NCI-H526 (cell line): Measurements from ENCODE around the gene CCNY.
A peak's percentile ranks its signal among the peaks of the same experiment; 100 is the strongest.

Source experiments
- DNase-seq, 2 experiments: peaks; one replicate each; lab custom pipeline; 2025; lab: John Stamatoyannopoulos, UW

CCNY gene

DNA sequence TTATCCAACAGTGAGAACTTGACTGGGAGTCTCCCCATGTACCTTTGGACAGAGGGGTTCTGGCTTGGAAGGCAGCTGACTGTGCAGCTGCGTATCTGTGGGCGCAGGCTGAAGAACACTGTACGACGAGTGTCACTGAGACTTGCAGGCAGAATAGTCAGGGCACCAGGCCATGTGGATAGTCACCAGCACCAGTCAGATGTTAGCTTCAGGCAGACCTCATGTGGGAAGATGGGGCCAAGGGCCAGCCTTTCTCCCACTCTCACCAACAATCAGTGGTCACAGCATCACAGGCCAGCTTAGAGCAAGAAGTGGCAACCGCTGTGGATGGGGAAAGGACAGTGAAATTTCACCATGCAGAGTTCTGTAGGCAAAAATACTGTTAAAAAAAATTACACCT, 225.4 kb downstream of the CCNY start:
- DNase-seq, result no peak

DNA sequence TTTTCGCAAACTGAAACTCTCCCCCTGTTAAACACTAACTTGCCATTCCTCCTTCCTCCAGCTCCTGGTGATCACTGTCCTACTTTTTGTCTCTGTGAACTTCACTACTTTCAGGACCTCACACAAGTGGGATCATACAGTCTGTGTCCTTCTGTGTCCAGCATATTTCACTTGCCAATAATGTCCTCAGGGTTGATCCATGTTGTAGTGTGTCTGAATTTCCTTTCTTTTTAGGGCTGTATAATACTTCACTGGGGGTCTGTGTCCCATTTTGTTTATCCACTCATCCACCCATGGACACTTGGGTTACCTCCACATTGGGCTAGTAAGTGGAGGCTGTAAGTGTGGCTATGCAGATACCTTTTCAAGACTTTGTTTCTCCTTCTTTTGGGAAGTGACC, 226.1 kb downstream of the CCNY start:
- DNase-seq, result no peak

DNA sequence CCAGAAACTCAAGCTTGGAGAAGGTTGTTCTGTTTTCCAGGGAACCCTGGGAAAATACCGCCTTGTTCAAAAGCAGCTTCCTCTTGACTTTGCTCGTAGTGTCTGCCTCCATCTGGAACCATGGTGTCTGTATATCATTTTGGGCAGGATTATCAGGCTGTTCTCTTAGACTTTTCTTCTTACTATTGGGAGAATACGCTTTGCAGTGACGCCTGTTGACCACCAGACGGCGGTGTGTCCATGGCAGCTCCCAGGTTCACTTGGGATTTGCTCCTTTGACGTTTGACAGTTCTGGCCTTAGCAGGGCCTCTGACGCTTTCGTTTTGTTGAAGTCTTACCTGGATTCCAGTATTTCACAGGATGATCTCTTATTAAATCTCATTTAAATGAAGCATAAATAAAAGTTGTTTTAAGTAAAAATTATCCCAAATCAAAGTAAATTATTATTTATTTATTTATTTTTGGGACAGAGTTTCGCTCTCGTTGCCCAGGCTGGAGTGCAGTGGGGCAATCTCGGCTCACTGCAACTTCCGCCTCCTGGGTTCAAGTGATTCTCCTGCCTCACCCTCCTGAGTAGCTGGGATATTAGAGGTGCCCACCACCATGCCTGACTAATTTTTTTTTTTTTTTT, 227.1 kb downstream of the CCNY start:
- DNase-seq, result peak; percentile 6 to 54

DNA sequence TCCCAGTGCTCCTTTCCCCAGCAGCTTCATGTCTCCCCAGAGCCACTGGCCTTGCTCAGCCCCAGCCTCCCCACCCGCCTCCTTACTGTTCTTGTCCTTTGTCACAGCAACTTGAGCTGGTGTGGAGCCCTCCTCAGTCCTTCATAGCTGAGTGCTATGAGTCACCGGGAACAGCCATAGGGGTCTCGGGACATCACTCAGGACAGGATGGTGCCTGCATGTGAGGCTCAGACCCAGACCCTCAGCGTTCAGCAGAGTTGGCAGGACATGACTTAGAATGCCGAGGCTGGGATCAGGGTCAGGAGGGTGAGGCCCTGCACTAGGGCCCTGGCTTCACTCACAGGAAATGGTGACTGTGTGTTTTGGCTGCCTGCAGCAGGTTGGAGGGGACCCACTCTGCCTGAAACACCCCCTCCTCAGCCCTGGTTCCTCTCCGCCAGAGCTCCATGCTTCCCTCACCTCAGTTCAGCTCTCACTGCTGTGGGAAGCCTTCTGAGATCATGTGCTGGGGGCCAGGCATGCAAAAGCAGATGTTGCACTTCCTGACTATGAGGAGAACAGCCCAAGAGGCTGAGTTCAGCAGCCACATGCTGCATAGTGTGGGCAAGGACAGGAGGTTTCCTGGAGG, 228.1 kb downstream of the CCNY start:
- no peak for DNase-seq

DNA sequence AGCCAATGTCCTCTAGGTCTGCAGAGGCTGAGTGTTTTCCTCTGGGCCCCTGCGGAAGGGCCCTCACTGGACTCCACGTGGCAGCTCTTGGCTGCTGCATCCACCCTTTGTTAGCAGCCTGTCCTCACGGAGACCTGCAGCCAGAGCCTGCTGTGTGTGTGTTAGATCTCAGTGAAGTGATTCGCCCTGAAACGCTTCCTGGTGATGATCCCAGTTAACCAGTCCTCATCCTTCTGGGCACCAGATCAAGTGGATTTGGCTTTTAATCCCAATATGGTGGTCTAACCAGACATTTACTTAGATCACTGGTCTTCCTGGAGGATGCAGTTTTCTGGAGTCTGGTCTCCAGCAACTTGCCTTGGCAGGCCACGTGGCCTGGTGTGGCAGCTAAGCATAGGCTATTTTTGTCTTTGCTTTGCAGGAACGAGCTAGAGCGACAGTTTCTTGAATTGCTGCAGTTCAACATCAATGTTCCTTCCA, 229.3 kb downstream of the CCNY start:
- no peak for DNase-seq

DNA sequence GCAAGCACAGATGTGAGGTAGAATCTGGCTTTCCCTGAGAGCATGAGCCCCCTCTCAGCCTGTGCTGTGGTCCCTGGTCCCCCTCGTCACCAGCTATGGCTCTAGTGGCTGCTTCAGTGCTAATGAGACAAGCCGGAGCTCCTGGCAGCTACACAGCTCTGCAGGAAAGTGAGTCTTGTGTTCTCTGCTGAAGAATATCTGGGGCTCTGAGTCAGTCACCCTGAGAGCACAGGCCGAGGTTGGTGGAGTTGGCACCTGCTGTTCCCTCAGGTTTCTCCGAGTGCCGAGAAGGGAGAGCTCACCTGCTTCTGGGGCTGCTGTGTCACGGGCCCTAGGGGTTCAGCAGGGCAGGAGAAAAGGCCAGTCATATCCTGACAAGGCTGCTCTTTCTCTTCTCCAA, 231.6 kb downstream of the CCNY start:
- DNase-seq, result no peak

DNA sequence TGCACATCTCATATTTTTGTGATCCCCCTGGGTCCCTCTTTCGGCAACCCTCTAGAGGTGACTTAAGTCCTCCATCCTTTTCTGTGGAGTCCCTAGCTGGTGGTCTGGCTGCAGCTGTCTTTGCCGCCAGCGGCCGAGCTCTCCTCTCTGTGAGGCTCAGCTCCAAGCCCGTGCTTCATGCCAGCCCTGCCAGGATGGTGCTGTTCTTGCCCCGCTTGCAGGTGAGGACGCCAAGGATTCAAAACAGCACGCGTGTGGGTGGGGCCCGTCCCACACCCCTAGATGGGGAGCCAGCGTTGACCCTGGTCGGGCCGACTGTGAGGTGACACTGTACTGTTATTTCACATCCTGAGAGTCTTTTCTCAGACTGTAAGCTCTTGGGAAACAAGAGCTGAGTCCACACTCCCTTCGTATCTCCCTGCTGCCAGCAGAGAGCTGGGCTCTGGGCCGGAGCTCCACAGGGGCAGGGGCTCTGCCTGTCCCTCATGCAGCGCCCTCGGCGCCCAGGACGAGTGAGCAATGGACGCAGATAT, 232.2 kb downstream of the CCNY start:
- DNase-seq, result no peak

DNA sequence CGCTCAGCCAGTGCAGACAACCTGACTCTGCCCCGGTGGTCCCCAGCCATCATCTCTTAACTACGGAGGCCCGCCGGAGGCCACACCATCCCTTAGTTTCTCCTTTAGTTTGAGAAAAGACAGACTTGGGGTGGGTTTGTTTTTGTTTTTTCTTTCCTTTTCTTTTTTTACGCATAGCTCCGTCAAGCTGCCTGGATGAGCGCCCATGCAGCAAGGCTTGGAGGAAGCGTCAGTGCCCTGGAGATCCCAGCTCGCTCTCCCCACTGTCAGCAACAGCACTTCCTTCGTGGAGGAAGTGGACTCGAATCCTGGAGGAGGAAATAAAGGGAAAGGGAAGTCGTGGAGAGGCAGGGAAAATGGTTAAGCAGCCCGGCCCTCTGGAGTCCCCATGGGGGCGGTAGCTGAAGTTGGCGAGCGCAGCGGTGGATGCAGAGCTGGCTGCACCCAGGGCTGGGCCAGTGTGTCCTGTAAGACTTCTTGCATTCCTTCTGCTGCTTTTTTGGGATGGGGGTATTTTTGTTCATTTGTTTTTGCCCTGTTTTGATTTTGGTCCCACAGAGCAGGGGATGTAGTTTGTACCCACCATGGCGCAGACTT, 232.9 kb downstream of the CCNY start:
- DNase-seq, result no peak

DNA sequence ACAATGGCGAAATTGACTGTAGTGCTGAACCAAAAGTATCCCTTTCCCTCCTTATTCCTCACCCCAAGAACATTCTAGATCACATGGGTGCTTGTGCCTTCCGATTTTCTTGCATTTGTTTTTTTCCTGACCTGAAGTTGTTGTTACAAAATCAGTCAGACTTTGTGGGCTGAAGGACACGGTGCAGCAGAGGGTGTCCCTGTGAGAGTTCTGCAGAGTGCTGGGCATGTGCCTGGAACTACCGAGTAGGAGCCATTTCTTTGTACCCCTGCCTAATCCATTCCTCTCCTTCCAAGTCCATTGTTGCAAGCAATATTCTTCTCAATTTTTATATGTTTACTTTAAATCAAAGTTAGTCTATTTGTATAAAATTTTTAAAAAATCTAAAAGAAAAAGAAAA, 233.5 kb downstream of the CCNY start:
- no peak for DNase-seq

DNA sequence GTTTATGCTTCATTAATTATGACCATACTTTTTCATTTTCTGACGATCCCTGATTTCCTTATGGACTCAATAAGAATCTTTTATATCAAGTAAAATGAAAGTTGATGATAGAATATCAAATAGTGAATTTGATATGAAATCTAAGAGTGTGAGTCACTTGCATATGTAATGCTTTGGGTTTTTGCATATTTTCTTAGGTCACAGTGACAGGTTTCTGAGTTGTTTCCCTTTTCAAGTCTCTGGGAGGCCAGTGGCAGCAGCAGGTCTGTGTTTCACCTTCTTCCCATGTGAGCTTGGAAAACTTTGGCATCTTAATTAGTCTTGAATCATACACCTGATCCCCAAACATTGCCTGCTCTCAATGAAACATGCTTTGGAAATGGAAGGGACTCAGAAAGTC, 234.1 kb downstream of the CCNY start:
- DNase-seq, result no peak

DNA sequence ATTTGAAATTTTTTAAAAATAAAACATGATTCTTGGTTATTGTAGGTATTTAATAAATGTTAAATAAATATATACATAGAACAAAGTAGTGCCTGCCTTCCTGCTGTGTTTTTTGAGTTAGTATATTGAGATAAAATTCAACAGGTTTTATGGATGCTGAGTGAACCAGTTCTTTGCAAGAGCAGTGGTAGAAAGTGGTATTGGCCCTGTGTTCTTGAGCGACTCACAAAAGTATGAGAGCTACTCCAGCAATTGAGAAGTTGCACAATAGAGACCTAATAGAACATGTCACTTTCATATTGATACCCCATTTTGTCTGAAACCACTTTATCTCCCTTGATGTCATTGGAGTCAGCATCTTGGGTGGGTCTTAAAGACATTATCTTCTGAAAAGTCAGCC, 236.3 kb downstream of the CCNY start:
- DNase-seq, result no peak

DNA sequence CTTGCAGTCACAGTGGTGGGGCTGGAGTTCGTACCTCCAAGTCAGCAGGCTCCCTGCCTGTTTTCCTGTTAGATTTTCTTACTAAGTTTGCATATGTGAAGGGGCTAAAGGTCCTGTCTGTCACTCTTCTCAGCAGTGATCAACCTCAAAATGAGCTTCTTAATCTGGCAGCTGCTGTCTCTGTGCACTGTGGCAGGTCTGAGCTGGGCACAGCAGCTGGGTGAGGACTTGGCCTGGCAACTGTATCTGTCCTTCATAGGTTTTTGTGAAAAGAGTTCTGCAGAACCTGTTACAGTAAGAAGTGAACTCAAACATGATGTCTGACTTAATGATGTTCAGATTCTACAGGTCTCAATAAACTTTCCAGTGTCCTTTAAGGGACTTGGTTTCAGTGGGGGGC, 237.5 kb downstream of the CCNY start:
- DNase-seq, result no peak

DNA sequence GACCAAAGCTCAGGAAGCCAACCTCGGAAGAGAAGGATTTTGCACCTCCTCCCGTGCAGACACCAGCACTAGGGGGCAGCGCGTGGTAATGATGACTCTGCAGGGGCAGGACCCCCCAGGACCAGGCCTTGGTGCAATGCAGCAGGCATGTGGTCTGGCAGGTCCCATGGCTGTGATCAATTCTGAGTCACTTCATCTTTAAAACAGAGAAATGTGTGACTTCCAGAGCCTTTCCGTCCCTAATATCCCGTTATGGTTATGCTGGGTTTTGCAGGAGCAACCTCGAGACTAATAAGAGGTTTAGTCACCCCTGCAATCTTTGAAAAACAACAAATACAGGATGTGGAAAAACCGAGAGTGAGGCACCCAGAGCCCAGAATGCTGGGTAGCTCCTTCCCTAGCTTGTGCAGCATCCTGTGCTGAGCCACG, 238.6 kb downstream of the CCNY start:
- no peak for DNase-seq

DNA sequence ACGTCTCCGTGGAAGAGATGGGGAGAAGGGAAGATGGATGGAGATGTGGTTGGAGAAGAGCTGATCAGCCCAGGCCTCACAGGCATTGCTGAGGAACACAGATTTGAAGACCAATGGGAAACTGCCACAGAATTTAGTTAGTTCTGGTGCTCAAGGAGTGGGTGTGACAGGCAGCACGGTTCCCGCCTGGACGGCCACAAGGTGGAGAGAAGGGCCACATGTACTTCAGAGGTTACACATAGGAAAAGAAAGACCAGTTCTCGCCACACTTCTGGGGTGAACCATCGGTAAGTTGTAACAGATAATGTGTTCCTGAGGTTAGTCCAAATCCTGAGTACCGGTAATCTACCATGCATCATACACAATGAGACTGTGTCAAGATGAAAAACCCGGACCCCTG, 239.3 kb downstream of the CCNY start:
- no peak for DNase-seq

DNA sequence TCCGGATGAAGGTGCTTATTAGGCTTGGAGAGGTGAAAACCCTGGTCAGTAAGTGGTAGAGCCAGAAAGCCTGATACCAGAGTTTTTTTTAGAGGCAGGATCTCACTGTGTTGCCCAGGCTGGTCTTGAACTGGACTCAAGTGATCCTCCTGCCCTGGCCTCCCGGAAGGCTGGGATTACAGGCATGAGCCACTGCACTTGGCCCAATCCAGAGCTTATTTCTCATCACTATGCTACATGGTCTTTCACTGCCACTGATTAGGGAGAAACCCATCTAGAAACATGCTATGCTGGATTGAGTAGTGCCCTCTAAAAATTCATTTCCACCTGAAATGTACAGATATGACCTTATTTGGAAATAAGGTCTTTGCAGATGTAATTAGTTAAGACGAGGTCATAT, 240.4 kb downstream of the CCNY start:
- DNase-seq, result no peak

DNA sequence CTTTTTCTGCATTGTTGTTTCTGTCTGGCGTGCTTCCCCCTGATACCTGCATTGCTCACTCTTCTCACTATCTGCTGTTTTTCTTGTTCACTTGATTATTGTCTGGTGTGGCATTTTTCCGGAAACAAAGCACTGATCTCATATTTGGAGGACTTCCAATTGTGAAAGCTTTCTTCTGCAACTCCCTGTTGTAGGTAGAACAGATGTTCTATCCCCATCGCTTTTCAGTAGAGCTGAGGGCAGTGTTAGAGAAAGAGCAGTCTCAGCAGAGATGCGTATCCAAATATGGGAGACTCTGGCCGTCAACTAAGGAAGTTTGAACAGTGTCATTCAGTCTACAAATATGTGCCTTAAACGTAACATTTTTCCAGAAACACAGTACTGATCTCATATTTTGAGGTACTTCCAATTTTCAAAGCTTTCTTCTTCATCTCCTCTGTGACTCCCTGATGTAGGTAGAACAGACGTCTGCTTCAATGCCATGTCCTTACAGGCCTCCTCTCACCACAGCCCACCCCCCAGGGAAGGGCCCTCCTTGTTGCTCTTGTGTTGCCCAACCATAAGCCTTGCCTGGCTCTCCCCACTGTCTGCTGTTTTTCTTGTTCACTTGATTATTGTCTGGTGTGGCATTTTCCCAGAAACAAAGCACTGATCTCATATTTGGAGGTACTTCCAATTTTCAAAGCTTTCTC, 241.8 kb downstream of the CCNY start:
- DNase-seq, result no peak

DNA sequence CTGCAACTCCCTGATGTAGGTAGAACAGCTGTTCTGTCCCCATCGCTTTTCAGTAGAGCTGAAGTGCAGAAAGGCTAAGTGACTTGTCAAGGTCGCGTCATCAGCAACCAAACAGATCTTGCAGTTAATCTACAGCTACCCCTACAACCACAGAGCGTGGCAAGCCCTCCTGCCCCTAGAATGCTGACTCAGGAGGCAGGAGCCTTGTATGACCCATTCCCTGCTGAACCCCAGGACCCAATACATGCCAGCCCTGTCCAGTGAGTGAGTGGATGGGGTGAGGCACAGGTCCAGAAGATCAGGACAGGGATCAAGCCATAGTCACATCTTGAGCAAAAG, 242.3 kb downstream of the CCNY start:
- no peak for DNase-seq

DNA sequence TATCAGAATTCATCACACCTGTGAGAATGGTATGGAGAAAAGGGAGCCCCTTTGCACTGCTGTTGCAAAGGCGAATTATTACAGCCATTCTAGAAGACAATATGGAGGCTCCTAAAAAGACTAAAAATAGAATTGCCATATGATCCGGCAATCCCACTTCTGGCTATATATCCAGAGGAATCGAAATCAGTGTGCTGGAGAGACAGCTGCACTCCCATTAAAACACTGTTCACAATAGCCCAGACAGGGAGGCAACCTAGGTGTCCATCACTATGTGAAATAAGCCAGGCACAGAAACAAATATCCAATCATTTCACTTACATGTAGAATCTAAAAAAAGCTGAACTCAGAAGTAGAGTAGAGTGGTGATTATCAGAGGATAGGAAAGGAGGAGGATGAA, 242.8 kb downstream of the CCNY start:
- DNase-seq, result no peak

DNA sequence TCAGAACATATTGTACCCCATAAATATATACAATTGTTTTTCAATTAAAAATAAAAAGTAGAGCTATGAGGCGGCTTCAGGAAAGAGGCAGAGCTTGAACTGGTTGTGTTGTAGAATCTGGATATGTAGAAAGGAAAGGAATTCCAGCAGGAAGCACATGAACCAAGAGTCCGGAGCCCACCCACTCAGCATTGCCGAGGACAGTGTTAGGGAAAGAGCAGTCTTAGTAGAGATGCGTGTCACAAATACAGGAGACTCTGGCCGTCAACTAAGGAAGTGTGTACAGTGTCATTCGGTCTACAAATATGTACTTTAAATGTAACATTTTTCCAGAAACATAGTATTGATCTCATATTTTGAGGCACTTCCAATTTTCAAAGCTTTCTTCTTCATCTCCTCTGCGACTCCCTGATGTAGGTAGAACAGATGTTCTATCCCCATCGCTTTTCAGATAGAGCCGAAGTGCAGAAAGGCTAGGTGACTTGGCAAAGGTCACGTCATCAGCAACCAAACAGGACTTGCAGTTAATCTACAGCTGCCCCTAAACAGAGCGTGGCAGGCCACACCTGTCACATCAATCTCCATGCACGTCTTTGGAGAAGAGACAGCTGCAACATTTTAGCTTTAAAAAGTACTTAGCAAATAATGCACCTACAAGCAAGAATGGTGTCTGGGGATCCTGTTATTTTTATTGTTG, 243.6 kb downstream of the CCNY start:
- no peak for DNase-seq

DNA sequence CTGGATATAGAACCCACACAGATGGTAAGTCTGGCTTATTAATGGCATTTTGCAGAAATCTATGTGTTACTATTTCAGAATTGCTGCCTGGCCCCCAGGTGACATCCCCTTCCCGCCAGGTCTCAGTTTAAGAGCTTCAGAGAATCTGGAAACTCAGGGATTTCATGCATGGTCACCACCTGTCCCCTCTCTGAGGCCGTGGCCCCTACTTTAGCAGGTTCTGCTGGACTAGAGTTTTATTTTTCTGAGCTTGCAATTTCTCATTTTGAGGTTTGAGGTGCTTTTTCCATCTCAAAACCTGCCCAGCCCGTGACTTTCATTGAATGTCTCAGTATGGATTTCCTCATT, 244.1 kb downstream of the CCNY start:
- DNase-seq, result no peak

DNA sequence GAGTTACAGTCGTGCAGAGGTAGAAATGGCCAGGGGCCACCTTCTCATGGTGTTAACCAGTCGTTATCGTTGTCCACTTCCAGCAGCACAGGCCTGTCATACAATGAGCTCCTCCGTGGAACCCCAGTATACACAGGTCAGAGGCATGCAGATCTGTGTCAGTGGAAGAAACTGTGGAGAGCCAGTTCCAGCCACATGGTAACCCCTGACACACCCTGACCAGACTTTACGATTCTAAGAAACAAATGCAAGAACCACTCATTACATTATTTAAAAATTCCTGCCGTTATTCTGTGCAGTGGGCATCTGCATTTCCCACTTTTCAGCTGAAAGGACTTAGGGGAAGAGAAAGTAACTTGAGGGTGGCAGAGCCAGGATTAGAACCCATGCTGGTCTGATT, 245.3 kb downstream of the CCNY start:
- DNase-seq, result no peak

DNA sequence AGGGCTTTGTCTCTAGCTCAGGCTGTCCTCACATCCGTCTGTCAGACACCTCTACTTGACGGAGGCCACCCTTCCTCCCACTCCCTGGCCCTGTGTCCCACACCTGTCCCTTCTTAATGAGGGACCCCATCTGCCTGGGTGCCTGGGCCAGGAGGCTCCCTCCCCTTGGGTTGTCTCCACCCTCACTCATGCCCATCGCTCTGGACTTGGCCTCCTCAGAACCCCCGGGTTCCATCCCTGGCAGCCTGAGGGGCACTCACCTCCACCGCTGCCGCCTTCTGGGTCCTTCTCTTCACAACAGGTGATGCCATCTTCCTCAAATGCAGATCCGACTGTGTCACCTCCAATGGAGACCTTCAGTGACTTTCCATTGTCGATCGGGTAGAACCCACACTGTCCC, 248.6 kb downstream of the CCNY start:
- no peak for DNase-seq

DNA sequence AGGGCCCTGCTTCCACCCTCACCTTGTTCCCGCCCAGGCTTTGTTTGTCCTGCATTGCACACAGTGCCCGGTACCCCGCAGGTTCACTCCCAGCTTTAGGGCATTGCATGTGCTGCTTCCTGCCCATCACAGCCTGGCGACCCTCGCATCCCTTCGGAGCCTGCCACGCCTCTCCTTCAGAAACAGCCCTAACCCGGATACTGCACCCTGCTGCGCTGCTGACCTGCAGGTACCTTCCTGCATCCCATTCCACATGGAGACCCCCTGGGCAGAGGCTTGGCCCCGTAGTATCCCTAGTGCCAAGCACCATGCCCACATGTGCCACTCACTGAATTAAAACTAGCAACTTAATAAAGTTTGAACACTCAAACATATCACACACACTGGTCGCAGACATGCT, 249.0 kb downstream of the CCNY start:
- DNase-seq, result no peak
